GM19372 (cell line): ENCODE data around the gene CCN6.
"Not testable (repeated sequence)": the region's sequence is repeated elsewhere in the genome, so short reads cannot be mapped to it uniquely, and the experiment has no call there.

Experiments
- ATAC-seq: cut with Tn5 transposase; IDR thresholded peaks from one replicate; pipeline ENCODE4 v1.9.1; 2021; ENCODE audit warnings: mild to moderate bottlenecking, low read depth, moderate library complexity; ENCODE audit not compliant: unreplicated experiment

The CCN6 gene

DNA sequence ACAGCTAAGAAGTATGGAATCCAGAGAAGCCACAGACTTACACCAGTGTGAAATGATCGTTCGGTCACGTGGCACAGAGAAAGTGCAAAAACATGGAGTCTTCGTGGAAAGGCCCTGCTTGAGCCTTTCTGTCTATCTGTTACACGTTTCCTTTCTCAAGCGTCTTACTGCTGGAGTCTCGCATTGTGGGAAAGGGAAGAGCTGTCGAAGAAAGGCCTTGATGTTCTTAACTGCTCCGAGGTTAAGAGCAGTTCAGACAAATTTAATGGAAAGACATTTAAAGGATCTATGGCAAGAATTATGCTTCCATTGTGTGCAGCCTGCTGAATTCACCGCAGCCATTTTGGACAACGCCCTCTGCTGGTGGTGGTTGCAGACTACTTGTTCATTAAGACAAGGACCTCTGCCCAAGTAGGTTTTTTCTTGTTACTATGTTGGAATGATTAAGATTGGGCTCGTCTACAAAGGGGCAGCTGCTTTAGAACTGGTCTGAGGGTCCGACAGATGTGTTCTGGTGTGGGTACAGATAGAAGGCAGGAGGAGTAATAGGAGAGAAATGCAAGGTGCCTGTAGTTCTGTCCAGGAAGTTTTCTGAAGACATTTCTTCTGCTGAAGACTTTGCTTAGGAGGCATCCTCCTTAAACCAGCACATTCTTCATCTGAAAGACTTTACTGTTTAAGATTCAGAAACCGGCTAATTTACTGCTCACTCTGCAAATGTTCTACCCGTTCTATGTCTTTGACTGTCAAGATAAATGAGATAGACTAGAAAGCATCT is 24.7 kb upstream of the CCN6 start:
- ATAC-seq = peak; percentile 75

GRCh38 chr6:112030206-112030960 is 23.5 kb upstream of the CCN6 start:
- ATAC-seq = no peak

- no peak for ATAC-seq
These were observed 22.8 kb upstream of the CCN6 start for GRCh38 chr6:112030961-112031660.

DNA sequence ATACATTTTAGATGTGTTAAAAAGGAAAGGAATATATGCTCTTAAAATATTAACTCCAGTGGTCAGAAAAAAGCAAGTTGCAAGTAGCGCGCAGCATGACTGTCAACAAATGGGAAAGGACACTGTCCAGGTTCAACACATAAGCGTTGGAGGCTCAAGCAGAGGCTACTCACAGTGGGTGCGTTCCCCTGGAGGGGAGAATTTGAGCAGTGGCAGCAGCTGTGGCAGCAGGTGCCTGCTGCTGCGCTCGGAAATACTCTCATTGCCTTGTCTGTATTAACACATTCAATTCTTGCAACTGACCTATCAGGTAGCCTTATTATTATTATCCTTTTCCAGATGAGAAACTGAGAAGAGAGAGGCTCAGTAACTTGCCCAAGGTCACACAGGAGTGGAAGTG is 21.9 kb upstream of the CCN6 start:
- ATAC-seq = no peak

DNA sequence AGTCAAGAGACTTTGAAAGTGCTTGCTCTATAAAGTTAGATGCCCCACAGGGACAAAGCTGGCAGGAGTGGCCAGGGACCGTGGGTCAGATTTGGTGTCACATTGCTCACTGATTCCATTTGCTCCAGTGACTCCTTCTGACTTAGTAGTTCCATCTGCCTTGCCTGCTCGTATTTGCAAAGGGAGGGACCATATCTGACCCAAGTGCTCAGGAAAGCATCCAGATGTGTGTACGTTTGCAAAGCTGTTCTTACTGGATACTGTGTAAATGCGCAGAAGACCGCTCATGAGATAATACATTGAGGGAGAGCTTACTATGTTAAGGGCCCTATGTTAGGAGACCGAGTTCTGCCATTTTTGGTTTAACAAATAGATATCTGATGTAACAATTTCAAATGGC is 21.2 kb upstream of the CCN6 start:
- no peak for ATAC-seq

GRCh38 chr6:112033791-112034615 is 19.9 kb upstream of the CCN6 start:
- no peak for ATAC-seq

- no peak for ATAC-seq
These were observed 19.3 kb upstream of the CCN6 start for GRCh38 chr6:112034616-112034995.

DNA sequence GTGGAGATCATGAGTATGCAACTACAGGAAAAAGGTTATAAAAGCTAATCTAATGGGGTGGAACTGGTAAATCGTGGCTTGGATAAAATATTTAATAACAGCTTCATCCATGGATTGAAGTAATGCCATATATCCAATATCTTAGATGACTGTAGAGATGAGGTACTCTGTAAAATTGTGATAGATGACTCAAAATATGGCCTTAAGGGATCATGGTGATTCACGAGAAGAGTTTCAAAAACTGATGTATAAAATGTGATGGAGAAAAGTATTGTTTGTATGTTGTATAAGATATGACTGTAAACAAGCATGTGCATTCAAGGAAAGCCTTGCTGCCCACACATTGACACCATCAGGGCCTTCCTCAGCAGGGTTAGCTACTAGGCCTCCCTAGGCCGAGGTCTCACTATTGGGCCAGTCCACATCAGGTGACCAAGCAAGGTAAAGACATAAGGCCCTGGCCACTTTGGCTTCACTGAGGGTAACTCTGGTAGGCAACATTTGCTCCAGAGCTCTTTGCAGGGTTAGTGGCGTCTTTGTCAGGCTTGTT is 17.7 kb upstream of the CCN6 start:
- no peak for ATAC-seq

- no peak for ATAC-seq
These were observed 16.1 kb upstream of the CCN6 start for GRCh38 chr6:112037783-112038216.

DNA sequence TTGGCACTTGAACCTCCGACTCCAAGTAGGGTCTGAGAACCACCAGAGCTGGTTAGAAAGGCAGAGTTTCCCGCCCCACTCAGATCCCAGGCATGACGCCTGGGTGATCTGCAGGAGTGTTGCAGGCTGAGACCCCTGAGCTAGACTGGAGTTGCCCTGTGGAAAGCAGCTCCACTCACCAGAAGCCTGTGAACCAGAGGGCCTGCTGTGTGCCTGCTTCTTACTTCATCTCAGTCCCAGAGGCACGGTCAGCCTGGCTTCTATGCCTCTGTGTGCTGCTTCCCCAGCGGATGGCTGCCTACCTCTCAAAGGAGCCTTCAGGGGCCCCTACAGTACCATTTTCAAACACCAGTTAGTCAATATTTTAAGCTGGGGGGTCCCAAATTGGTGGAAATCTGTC is 15.6 kb upstream of the CCN6 start:
- ATAC-seq = no peak

- no peak for ATAC-seq
These were observed 15.0 kb upstream of the CCN6 start for GRCh38 chr6:112038756-112039430.

DNA sequence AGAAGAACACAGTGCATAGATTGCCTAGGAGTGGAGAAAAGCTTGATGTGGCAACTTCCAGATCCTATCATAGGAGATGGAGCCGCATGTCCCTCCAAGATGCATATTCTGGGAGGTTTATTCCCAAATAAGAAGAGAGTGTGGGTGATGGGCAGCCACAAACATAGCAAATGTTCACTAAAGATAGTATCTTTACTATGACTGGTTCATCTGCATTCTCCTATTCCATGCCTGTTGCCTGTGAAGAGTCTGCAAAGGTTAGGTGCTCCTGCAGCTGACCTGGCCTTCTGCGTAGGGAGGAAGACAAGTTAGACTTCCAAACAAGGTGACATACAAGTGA is 14.5 kb upstream of the CCN6 start:
- ATAC-seq = no peak

DNA sequence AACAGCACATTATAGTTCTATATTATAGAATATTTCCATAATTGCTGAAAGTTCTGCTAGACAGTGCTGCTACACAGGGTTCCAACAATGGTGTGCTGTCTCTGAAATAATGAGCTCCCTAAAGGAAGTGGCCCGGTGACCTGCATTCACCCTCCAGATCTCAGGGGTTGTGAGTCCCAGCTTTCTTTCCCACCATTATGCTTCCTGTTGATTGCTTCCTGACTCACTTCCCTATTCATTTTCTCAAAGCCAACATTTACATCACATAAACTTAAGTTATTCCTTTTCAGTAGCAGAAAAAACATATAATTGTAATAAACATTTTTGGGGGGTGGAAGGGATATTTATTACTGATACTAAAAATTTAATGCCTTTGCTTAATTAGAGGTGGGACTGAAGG is 12.9 kb upstream of the CCN6 start:
- ATAC-seq = no peak

DNA sequence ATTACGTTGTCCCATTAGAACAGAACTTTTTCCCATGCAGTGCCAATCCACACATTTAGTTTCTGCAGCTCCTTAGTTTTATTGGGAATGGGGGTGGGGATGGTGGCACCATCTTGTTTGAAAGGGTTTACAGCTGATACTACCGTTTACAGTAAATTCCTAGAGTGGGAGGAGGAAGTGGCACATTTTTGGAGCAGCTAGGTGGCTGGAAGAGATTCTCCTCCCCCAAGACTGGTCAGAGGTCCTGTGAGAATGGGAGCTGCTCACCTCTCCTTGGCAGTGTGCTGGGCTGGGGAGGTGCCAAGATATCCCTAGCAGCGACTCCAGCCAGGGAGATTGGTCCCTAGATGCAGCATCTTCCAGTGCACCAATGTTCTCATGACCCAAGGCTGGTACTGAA is 12.4 kb upstream of the CCN6 start:
- ATAC-seq = no peak

GRCh38 chr6:112043032-112044007 is 10.6 kb upstream of the CCN6 start:
- ATAC-seq = peak; percentile 87

- no peak for ATAC-seq
These were observed 9.7 kb upstream of the CCN6 start for GRCh38 chr6:112044196-112044595.

DNA sequence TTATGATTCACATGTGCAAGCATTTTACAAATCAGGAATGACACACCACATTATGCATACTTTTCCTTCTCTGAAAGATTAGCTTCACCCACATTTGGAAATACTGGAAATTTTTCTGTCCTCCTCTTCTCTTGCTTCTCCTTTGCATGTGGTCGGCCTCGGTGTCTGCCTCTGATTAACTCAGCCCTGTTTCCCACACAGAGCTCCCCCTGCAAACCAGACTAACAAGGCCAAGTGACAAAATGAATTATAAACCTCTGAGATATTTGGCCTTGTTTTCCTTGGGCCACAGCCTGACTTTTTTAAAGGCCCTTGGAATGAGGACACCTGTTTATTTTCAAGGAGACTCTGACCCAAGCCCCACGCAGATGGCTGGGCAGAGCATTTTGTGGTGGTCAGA is 9.0 kb upstream of the CCN6 start:
- no peak for ATAC-seq

- ATAC-seq = not testable (repeated sequence)
These were observed 6.4 kb upstream of the CCN6 start for GRCh38 chr6:112047523-112047922.
